Measurements from ENCODE around the gene ERC1.

Gene ERC1

DNA sequence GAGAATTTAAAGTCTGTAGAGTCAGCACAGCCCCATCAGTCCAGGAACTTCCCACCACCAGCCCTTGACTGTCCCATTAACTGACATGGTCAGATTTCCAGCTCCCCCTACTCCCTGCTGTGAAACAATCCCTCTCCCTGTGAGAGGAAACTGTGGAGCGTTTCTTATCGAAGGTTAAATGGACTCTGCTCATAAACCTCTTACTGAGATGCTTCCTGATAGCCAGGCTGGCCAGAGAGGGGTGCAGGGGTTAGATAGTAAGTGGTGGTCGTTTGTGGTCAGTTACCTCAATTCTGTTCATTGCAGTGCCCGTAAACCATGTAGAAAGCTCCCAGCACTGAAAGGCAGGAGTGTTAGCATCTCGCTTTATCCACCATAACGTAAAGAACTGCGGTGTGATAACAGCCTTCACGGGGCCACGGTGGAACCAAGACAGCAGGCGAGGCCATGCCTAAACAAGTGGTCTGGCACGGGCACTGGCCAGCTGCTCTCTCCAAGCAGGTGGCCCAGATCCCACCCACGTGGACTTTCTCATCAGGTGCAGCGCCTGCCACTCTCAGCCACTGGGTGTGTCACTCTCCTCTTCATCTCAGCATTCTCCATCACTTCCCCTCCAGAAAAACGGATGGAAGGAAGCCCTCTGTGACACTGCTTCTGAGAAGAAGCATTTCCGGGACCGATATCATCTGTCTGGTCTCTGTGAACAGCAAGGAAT lies 501.1 kb downstream of the ERC1 start:
- no peaks in the 10 kb centered on the region for H3K9me3 ChIP-seq (ENCODE audit: low read length)
- no peak overlapping the region for H2AFZ ChIP-seq (ENCODE audit: low read length)
- no peaks in the 10 kb centered on the region for H3K4me1 ChIP-seq (ENCODE audit: insufficient read depth, low read length, severe bottlenecking)
- no peak overlapping the region for H3K4me3 ChIP-seq (ENCODE audit: low read depth, low read length, poor library complexity, severe bottlenecking)
- H3K36me3 ChIP-seq (ENCODE audit: insufficient read depth, low read length), result peaks cover 41% of the 10 kb centered on the region
- H3K9me2 ChIP-seq (ENCODE audit: low read depth, low read length), result no peaks in the 10 kb centered on the region
- TF ChIP-seq, protein P1, sequence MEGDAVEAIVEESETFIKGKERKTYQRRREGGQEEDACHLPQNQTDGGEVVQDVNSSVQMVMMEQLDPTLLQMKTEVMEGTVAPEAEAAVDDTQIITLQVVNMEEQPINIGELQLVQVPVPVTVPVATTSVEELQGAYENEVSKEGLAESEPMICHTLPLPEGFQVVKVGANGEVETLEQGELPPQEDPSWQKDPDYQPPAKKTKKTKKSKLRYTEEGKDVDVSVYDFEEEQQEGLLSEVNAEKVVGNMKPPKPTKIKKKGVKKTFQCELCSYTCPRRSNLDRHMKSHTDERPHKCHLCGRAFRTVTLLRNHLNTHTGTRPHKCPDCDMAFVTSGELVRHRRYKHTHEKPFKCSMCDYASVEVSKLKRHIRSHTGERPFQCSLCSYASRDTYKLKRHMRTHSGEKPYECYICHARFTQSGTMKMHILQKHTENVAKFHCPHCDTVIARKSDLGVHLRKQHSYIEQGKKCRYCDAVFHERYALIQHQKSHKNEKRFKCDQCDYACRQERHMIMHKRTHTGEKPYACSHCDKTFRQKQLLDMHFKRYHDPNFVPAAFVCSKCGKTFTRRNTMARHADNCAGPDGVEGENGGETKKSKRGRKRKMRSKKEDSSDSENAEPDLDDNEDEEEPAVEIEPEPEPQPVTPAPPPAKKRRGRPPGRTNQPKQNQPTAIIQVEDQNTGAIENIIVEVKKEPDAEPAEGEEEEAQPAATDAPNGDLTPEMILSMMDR (IDR thresholded peaks at IDR 0.05; ENCODE audit: low read length), result no peak
- no peak for TF ChIP-seq EZH2 (IDR thresholded peaks at IDR 0.05; ENCODE audit: borderline replicate concordance, low read length)
- no peaks in the 10 kb centered on the region for H3F3A ChIP-seq (ENCODE audit: insufficient read depth, low read length)
- H3K4me2 ChIP-seq (ENCODE audit: low read length), result no peak overlapping the region
- H3K27me3 ChIP-seq (ENCODE audit: insufficient read depth, low read length), result no peaks in the 10 kb centered on the region; the same call in 1 of the 2 replicates
- no peak overlapping the region for H3K27ac ChIP-seq (ENCODE audit: low read depth, low read length, poor library complexity, severe bottlenecking)
- H4K20me1 ChIP-seq (ENCODE audit: insufficient read depth, low read length), result no peaks in the 10 kb centered on the region
- H3K9ac ChIP-seq (ENCODE audit: low read length), result no peak overlapping the region
- no peaks in the 10 kb centered on the region for H3K79me2 ChIP-seq (ENCODE audit: insufficient read depth, low read length)

DNA sequence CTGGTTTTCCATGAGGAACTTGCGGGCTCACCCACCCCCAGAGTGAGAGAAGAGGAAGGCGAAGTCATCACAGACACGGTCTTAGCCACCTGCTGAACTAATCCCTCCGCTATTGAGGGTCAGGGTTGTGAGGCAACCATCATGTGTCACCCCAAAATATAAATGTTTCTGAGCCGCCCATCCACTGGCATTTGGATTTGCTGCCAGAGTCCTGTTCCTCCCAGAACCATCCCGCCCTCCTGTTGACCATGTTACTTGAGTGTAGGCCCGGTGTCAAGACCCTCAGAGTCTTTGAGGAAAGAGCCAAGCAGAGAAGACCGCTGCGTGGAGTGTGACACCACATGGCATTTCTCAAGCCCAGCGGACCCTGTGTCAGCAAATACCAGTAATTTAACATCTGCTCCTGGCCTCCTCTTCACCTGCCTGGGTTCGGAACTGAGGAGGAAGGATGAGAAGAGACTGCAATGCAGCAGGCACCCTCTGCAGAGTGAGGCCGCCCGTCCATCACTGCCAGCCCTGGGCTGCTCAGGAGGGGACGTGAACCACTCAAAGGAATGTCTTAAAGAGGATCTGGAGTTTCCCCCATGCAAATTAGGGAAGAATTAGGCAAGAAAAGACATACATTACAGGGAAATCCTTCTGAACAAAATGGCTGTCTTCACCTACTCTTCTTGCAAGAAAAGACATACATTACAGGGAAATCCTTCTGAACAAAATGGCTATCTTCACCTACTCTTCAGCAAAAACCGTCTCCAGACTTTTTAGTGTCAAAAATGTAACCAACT lies 502.9 kb downstream of the ERC1 start:
- Histone ChIP-seq H3K36me3 (ENCODE audit: insufficient read depth, low read length) (peaks cover 41% of the 10 kb centered on the region), H3K27me3 (ENCODE audit: insufficient read depth, low read length) (no peaks in the 10 kb centered on the region; the same call in 1 of the 2 replicates), H3K79me2 (ENCODE audit: insufficient read depth, low read length) (no peaks in the 10 kb centered on the region), H3K9me3 (ENCODE audit: low read length) (no peaks in the 10 kb centered on the region), H3K9me2 (ENCODE audit: low read depth, low read length) (no peaks in the 10 kb centered on the region), H2AFZ (ENCODE audit: low read length) (no peak overlapping the region), H4K20me1 (ENCODE audit: insufficient read depth, low read length) (no peaks in the 10 kb centered on the region), H3K4me1 (ENCODE audit: insufficient read depth, low read length, severe bottlenecking) (no peaks in the 10 kb centered on the region), H3K27ac (ENCODE audit: low read depth, low read length, poor library complexity, severe bottlenecking) (no peak overlapping the region), H3K4me3 (ENCODE audit: low read depth, low read length, poor library complexity, severe bottlenecking) (no peak overlapping the region), H3K9ac (ENCODE audit: low read length) (no peak overlapping the region), H3K4me2 (ENCODE audit: low read length) (no peak overlapping the region), H3F3A (ENCODE audit: insufficient read depth, low read length) (no peaks in the 10 kb centered on the region)
- no peak for TF ChIP-seq EZH2 (IDR thresholded peaks at IDR 0.05; ENCODE audit: borderline replicate concordance, low read length)
- TF ChIP-seq, protein P1 (IDR thresholded peaks at IDR 0.05; ENCODE audit: low read length), result no peak

DNA sequence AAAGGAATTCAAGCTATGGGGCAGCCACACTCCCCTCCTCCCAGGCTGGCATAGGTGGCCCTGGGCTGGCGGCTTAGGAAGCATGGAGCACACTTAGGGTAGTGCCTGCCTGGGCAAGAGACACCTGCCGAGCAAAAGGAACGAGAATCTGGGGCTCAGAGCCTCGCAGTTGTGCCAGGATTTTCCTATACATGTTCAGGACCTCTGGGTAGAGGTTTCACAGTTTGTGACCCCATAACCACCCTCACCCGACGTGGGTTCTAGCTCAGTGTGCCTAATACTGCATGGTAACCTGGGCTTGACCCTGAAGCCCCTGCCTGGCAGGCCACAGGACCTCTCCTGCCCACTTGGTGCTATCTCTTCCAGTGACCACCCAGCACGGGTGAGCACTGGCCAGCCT lies 503.8 kb downstream of the ERC1 start:
- Histone ChIP-seq H3K36me3 (ENCODE audit: insufficient read depth, low read length) (peaks cover 33% of the 10 kb centered on the region), H3K9me3 (ENCODE audit: low read length) (no peaks in the 10 kb centered on the region), H4K20me1 (ENCODE audit: insufficient read depth, low read length) (no peaks in the 10 kb centered on the region), H3K9ac (ENCODE audit: low read length) (no peak overlapping the region), H3K4me3 (ENCODE audit: low read depth, low read length, poor library complexity, severe bottlenecking) (no peak overlapping the region), H3K4me1 (ENCODE audit: insufficient read depth, low read length, severe bottlenecking) (no peaks in the 10 kb centered on the region), H3K27me3 (ENCODE audit: insufficient read depth, low read length) (no peaks in the 10 kb centered on the region; the same call in 1 of the 2 replicates), H2AFZ (ENCODE audit: low read length) (no peak overlapping the region), H3K9me2 (ENCODE audit: low read depth, low read length) (no peaks in the 10 kb centered on the region), H3F3A (ENCODE audit: insufficient read depth, low read length) (no peaks in the 10 kb centered on the region), H3K4me2 (ENCODE audit: low read length) (no peak overlapping the region), H3K79me2 (ENCODE audit: insufficient read depth, low read length) (no peaks in the 10 kb centered on the region), H3K27ac (ENCODE audit: low read depth, low read length, poor library complexity, severe bottlenecking) (no peak overlapping the region)
- no peak for TF ChIP-seq EZH2 (IDR thresholded peaks at IDR 0.05; ENCODE audit: borderline replicate concordance, low read length)
- TF ChIP-seq, protein P1 (IDR thresholded peaks at IDR 0.05; ENCODE audit: low read length), result no peak

All from OCI-LY1 (cell line).